Adrenal gland (tissue), 12 donors: ENCODE results near the gene APIP. TPM values are rescaled to one million over a fixed set of nuclear protein-coding genes. Genes with fewer than 3 reads are reported as not detected.

ENCODE experiments used
- DNase-seq, 7 donors: peaks; one replicate each; pipeline ENCODE4 v3.0.0-alpha.2; 2019 to 2020
- H3K27ac ChIP-seq, 5 donors: fragments of 200-600 bp; sonication (generic) in 4 of 5; 1 replicate in 3 of 5; 2 replicates in 2 of 5; pipeline versions ENCODE4 v1.5.1 to v1.8.0; 2016 to 2020; ENCODE audit warnings: mild to moderate bottlenecking in 1 of 5
- H3K27me3 ChIP-seq: fragments of 200-600 bp; 2 replicates; pipeline ENCODE4 v1.8.0; 2021
- H3K36me3 ChIP-seq, 2 donors: fragments of 200-600 bp; replicated peaks in 1 of 2; 1 replicate in 1 of 2; 2 replicates in 1 of 2; pipeline versions ENCODE4 v1.5.1 to v1.8.0; 2018 to 2022
- H3K4me1 ChIP-seq, 2 donors: fragments of 200-600 bp; replicated peaks in 1 of 2; 1 replicate in 1 of 2; 2 replicates in 1 of 2; pipeline versions ENCODE4 v1.5.1 to v1.8.0; 2018 to 2021
- H3K4me3 ChIP-seq, 4 donors: fragments of 200-600 bp; sonication (generic) in 3 of 4; one replicate each; pipeline ENCODE4 v1.5.1; 2016 to 2018
- H3K9me3 ChIP-seq, 3 donors: fragments of 200-600 bp; sonication (generic) in 1 of 3; replicated peaks in 1 of 3; 1 replicate in 2 of 3; 2 replicates in 1 of 3; pipeline versions ENCODE4 v1.5.1 to v1.8.0; 2016 to 2021
- POLR2A ChIP-seq, 2 donors: fragments of 450-650 bp; IDR thresholded peaks; one replicate each; pipeline ENCODE4 v1.6.1; 2017; ENCODE audit warnings: antibody characterized with exemption in 2 of 2, mild to moderate bottlenecking in 2 of 2, moderate library complexity in 1 of 2
- WGBS, 4 donors: extraction: QIAGEN DNeasy Blood & Tissue Kit in 2 of 4; methylation state at CpG; one replicate each; pipeline versions ENCODE4 v1.1.5 to v1.1.7; 2013 to 2017; 5-methylcytosine and 5-hydroxymethylcytosine counted together
- intact Hi-C, 2 donors: fragments of 100-400 bp; cut with DNase I; formaldehyde crosslinking; loops; one replicate each; pipeline versions ENCODE4 v1.14.1 to v1.15.0; 2022 to 2023
- microRNA-seq, 3 donors: library from miRNA; unstranded; fragments of <30 nt; microRNA quantifications; one replicate each; pipeline ENCODE4, GENCODE V29; 2017 to 2020
- polyA plus RNA-seq, 3 donors: library from polyadenylated mRNA; stranded (reverse); fragments of 200-250 nt in 2 of 3; fragments of 350-450 nt in 1 of 3; fragmentation: Illumina TruSeq in 1 of 3; extraction: RNeasy Lipid Tissue Mini Kit (QIAGEN cat#74804) in 1 of 3; gene quantifications; one replicate each; pipeline ENCODE4 v1.2.3, GENCODE V29; 2013 to 2014
- small RNA-seq, 2 donors: library from RNA; depleted of rRNA; stranded (forward); fragments of <200 nt; gene quantifications; one replicate each; pipeline ENCODE3, GENCODE V24; 2016
- total RNA-seq, 9 donors: library from RNA; depleted of rRNA in 4 of 9; stranded (reverse); fragments of >200 nt in 4 of 9; fragments of 120-200 nt in 1 of 9; fragmentation: NEBNext Ultra II Directional in 1 of 9; extraction: Animal tissue kit (Norgen Biotek cat#: 25700) in 1 of 9; gene quantifications; one replicate each; pipeline versions ENCODE4 v1.1.0 to v1.2.4, GENCODE V29; 2013 to 2023
- TF ChIP-seq, protein P1 (sequence below), 6 experiments: fragments of 450-650 bp in 4 of 6; fragments of 200-600 bp in 2 of 6; sonication (generic) in 1 of 6; IDR thresholded peaks; 1 replicate in 5 of 6; 2 replicates in 1 of 6; pipeline versions ENCODE4 v1.5.1 to v1.8.0; 2016 to 2021; ENCODE audit warnings: antibody characterized with exemption in 6 of 6, mild to moderate bottlenecking in 2 of 6, moderate library complexity in 1 of 6
- donor health status: healthy with polysubstance abuse.
- donor health status: Bipolar disorder and iron deficiency.
- donor health status: DM: yes; HTN: yes; CAD: no.
- donor health status: DM: no; HTN: no; CAD: no.
- donor health status: DM: no; HTN: no; CAD: no.
- donor health status: DM: yes; HTN: yes; CAD: no.

The APIP gene
- total and polyA plus RNA-seq, 12 donors = 17.0 to 102 (median 48.5) TPM

GRCh38 chr11:34840736-34841386 is 75.3 kb downstream of the APIP start:
- Histone ChIP-seq H3K4me3 (no peak overlapping the region), H3K27me3 (no peaks in the 10 kb centered on the region), H3K4me1 (no peaks in the 10 kb centered on the region), H3K27ac (no peak overlapping the region), H3K9me3 (no peaks in the 10 kb centered on the region), H3K36me3 (no peaks in the 10 kb centered on the region)
- 46 to 73% (median 53%) methylated on average over 3 to 4 of the region's 4 CpGs for WGBS, 4 donors
- peak in 5 of 7 donors; percentile 8 to 34 (median 25) for DNase-seq
- no peak for TF ChIP-seq POLR2A (IDR thresholded peaks at IDR 0.05)
- TF ChIP-seq, protein P1, sequence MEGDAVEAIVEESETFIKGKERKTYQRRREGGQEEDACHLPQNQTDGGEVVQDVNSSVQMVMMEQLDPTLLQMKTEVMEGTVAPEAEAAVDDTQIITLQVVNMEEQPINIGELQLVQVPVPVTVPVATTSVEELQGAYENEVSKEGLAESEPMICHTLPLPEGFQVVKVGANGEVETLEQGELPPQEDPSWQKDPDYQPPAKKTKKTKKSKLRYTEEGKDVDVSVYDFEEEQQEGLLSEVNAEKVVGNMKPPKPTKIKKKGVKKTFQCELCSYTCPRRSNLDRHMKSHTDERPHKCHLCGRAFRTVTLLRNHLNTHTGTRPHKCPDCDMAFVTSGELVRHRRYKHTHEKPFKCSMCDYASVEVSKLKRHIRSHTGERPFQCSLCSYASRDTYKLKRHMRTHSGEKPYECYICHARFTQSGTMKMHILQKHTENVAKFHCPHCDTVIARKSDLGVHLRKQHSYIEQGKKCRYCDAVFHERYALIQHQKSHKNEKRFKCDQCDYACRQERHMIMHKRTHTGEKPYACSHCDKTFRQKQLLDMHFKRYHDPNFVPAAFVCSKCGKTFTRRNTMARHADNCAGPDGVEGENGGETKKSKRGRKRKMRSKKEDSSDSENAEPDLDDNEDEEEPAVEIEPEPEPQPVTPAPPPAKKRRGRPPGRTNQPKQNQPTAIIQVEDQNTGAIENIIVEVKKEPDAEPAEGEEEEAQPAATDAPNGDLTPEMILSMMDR (IDR thresholded peaks at IDR 0.05) = peak in 5 of 6 experiments; percentile 12 to 44 (median 34)
- intact Hi-C loops = no loop called here

DNA sequence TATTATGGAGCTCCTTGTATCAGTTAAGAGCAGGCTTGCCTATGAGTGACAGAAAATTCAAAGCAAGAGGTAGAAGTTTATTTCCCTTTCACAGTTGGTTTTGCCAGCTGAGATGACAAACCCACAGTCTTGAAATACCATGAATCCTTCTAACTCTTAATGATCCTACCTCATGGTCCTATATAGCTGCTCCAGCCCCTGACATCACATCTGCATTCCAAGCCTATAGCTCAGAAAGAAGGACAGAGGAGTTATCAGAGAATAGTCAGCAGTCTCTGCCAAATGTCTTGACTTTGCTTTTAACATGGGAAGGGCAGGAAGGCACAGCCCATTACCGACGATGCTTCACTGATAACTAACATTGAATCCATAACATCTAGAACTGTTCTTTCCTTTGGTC is 76.2 kb downstream of the APIP start:
- Histone ChIP-seq H3K27ac (no peak overlapping the region), H3K36me3 (no peaks in the 10 kb centered on the region), H3K4me1 (no peaks in the 10 kb centered on the region), H3K9me3 (no peaks in the 10 kb centered on the region), H3K27me3 (no peaks in the 10 kb centered on the region), H3K4me3 (no peak overlapping the region)
- no peak for DNase-seq
- TF ChIP-seq, protein P1 (IDR thresholded peaks at IDR 0.05) = no peak
- WGBS, 4 donors = 90 to 100% (median 96%) methylated on average over 2 of the region's 2 CpGs
- intact Hi-C loops = no loop called here

DNA sequence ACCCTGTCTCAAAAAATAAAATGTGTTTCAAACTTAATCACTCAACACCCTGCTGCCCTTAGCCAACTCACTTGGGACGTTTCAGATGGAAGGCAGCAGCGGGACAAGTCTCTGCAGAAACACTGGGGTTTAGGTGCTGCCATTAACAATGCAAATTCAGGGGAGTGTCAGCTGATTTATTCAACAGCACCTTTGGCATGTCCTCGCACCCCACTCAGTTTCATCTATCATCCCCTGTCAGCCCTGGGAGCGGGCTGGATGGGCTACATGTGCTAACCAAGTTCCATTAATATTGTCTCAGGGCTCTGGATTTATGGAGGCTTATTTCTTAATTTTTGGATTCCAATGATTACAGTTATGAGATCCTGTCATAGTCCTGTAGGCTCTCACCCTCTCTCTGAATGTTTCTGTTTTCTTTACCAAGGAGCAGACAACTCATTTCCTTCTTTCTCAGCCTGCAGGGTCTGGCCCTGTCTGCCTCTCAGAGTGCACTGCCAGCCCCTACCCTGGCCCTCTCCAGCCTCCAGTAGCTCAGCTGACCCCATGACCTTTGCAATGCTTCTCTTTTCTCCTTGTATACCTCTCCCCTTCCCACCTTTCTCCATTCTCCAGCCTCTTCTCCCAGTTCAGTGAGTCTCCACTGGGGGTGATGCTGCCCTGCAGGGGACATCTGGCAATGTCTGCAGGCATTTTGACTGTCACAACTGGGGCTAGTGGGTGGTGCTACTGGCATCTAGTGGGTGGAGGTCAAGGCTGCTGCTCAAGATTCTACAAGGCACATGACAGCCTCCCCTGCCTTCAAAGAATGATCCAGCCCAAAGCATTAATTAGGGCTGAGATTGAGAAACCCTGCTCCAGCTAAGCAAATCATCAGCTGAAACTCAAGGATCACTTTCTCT is 79.0 kb downstream of the APIP start:
- Histone ChIP-seq H3K27ac (no peak overlapping the region), H3K36me3 (no peaks in the 10 kb centered on the region), H3K9me3 (no peaks in the 10 kb centered on the region), H3K27me3 (no peaks in the 10 kb centered on the region), H3K4me3 (no peak overlapping the region), H3K4me1 (no peaks in the 10 kb centered on the region)
- intact Hi-C loops = no loop called here
- TF ChIP-seq, protein P1 (IDR thresholded peaks at IDR 0.05) = peak in 1 of 6 experiments; percentile 7
- no peak for TF ChIP-seq POLR2A (IDR thresholded peaks at IDR 0.05)
- WGBS, 4 donors = 81 to 89% (median 84%) methylated on average over 4 of the region's 4 CpGs
- DNase-seq = peak in 3 of 7 donors; percentile 17 to 49 (median 36)

DNA sequence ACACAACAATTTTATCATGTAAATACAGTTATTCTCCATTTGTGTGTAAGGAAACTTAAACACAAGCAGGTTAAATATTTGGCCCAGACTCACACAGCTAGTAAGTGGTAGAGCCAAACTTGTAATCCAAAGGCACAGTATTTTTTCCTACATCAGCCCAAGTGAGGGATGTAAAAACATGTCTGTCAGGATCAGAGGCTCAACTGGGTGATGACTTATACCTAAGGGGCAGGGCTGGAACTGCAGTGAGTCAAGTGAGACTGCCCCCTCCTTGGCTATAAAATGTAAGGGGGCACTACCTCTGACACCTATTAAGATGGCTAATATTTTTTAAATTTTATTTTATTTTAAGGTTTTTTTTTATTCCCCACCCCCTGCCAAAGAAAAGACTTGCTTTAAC is 82.6 kb downstream of the APIP start:
- intact Hi-C loops = no loop called here
- no peak overlapping the region for H3K27ac ChIP-seq
- H3K36me3 ChIP-seq = no peaks in the 10 kb centered on the region
- DNase-seq = no peak
- H3K4me1 ChIP-seq = no peaks in the 10 kb centered on the region
- H3K9me3 ChIP-seq = no peaks in the 10 kb centered on the region
- no peaks in the 10 kb centered on the region for H3K27me3 ChIP-seq
- no peak for TF ChIP-seq POLR2A (IDR thresholded peaks at IDR 0.05)
- TF ChIP-seq, protein P1 (IDR thresholded peaks at IDR 0.05) = no peak
- H3K4me3 ChIP-seq = no peak overlapping the region

Small RNA genes lying within 50 kb of the gene (microRNA-seq; reads per million reads assigned to microRNA genes)
- 3.6 to 38.4 (median 9.9) reads per million in 3 donors for gene MIR1343

Small RNA genes lying within 50 kb of the gene (small RNA-seq; reads per million reads assigned to genes)
- gene MIR1343 = 0.47 to 0.50 reads per million in 2 donors

Other genes with a start within 250 kb of the APIP start
- gene PDHX, start 239 bp upstream of the APIP start, total RNA-seq = 10 to 100 TPM; 25.6 to 98.4 (median 50.5) TPM
- 10 to 100 TPM; 13.9 to 79.6 (median 15.6) TPM for gene PDHX, start 239 bp upstream of the APIP start, polyA plus RNA-seq
- 100 to 1,000 TPM in 2 of 9 donors, 10 to 100 TPM in 7; 10.2 to 110 (median 78.1) TPM for gene CD44, start 222.8 kb upstream of the APIP start, total RNA-seq
- 10 to 100 TPM; 20.2 to 81.2 (median 32.5) TPM for gene CD44, start 222.8 kb upstream of the APIP start, polyA plus RNA-seq